C4-2B (cell line): ENCODE measurements around the gene SLC2A4RG.

ENCODE experiments used
- ZFX ChIP-seq: fragments of 450-650 bp; IDR thresholded peaks from 2 replicates; pipeline ENCODE4 v1.6.1; 2017
- TF ChIP-seq, protein P1 (sequence below): fragments of 450-650 bp; conservative IDR thresholded peaks from 2 replicates; pipeline ENCODE4 v1.5.1; 2017; ENCODE audit warnings: mild to moderate bottlenecking

DNA sequence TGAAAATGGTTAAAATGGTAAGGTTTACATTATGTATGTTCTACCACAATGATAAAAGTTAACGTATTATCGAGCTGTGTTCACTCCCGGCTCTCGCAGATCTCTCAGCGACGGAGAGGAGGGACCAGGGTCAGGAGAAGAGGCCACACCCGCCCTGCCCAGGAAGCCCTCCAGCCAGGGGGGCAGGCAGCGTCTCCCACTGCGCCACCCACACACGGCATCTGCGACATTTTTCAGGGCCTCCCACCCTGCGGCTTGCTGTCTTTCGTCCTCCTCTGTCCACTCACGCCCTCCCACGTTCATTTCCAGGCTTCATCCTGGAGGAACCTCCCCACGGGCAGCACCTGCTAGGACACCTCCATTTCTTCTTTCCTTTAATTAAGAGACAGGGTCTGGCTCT, 48.2 kb downstream of the SLC2A4RG start:
- TF ChIP-seq, protein P1, sequence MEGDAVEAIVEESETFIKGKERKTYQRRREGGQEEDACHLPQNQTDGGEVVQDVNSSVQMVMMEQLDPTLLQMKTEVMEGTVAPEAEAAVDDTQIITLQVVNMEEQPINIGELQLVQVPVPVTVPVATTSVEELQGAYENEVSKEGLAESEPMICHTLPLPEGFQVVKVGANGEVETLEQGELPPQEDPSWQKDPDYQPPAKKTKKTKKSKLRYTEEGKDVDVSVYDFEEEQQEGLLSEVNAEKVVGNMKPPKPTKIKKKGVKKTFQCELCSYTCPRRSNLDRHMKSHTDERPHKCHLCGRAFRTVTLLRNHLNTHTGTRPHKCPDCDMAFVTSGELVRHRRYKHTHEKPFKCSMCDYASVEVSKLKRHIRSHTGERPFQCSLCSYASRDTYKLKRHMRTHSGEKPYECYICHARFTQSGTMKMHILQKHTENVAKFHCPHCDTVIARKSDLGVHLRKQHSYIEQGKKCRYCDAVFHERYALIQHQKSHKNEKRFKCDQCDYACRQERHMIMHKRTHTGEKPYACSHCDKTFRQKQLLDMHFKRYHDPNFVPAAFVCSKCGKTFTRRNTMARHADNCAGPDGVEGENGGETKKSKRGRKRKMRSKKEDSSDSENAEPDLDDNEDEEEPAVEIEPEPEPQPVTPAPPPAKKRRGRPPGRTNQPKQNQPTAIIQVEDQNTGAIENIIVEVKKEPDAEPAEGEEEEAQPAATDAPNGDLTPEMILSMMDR = no peak
- TF ChIP-seq ZFX = no peak
